ENCODE data around the gene DMTF1. TPM values are rescaled to one million over a fixed set of nuclear protein-coding genes. Genes with fewer than 3 reads are reported as not detected.

Gene DMTF1
- total and polyA plus RNA-seq, 9 donors: 38.2 to 107 (median 78.3) TPM

DNA sequence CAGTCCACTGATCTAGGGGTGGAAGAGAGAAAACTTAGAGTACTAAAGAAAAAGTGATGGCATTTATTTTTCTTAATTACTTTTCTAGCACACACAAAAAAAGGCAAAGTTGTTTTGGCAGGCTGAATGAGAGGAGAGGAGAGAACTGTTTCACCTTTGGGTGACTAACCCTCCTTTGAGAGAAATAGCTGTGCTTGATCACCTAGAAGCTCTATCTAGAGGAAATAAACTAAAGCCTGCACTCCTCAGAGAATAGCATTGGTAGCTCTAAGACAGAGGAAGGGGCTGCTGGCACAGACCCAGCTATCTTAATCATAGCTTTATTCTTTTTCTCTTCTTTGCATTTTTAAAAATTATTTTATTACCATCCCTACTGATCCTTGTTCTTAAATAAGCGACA, 61.0 kb downstream of the DMTF1 start:
- Histone ChIP-seq H3K9me3 (no peaks in the 10 kb centered on the region), H3K27me3 (no peaks in the 10 kb centered on the region)
- intact Hi-C loops (cut with DNase I): loop anchor here in 1 of 4 donors (10.0 kb wide), 1 partner anchor 58 kb away; the partner anchor contains the start of gene DMTF1

DNA sequence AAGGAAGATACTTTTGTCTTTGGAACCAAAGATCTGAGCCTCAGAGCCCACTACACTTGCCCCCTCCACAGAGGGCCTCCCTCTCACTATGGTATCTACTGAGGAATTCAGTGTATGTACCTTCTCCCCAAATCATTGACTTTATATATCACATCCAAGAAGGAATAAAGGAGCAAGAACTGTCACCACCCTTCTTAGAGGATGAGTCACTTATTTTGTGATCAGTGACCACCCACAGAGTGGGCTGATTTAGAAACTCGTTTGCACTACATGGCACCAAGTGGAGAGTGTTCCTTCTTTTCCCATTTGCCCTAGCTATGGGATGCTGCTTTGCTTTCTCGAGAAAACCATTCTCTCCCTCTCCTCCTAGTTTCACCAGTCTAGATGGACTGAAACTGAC, 61.6 kb downstream of the DMTF1 start:
- 53 to 64% (median 62%) methylated on average over 2 of the region's 2 CpGs for WGBS, 3 donors
- TF ChIP-seq POLR2A (IDR thresholded peaks at IDR 0.05): no peak
- no peak for TF ChIP-seq EP300 (IDR thresholded peaks at IDR 0.05)
- TF ChIP-seq, protein P1, sequence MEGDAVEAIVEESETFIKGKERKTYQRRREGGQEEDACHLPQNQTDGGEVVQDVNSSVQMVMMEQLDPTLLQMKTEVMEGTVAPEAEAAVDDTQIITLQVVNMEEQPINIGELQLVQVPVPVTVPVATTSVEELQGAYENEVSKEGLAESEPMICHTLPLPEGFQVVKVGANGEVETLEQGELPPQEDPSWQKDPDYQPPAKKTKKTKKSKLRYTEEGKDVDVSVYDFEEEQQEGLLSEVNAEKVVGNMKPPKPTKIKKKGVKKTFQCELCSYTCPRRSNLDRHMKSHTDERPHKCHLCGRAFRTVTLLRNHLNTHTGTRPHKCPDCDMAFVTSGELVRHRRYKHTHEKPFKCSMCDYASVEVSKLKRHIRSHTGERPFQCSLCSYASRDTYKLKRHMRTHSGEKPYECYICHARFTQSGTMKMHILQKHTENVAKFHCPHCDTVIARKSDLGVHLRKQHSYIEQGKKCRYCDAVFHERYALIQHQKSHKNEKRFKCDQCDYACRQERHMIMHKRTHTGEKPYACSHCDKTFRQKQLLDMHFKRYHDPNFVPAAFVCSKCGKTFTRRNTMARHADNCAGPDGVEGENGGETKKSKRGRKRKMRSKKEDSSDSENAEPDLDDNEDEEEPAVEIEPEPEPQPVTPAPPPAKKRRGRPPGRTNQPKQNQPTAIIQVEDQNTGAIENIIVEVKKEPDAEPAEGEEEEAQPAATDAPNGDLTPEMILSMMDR (IDR thresholded peaks at IDR 0.05): no peak
- H3K4me1 ChIP-seq (ENCODE audit: insufficient read depth): peaks cover 5% of the 10 kb centered on the region
- intact Hi-C loops (cut with DNase I): loop anchor here in 1 of 4 donors (10.0 kb wide), 1 partner anchor 59 kb away; the partner anchor contains the start of gene DMTF1
- no peaks in the 10 kb centered on the region for H3K27me3 ChIP-seq
- no peaks in the 10 kb centered on the region for H3K36me3 ChIP-seq
- no peak overlapping the region for H3K27ac ChIP-seq
- no peak for DNase-seq
- H3K4me3 ChIP-seq: no peak overlapping the region
- no peaks in the 10 kb centered on the region for H3K9me3 ChIP-seq

More for the DNA sequence above, 61.0 kb downstream of the DMTF1 start:
- 86 to 98% (median 96%) methylated on average over 1 of the region's 1 CpG for WGBS, 3 donors
- Histone ChIP-seq H3K4me3 (no peak overlapping the region), H3K4me1 (ENCODE audit: insufficient read depth) (peaks cover 5% of the 10 kb centered on the region), H3K27ac (no peak overlapping the region), H3K36me3 (no peaks in the 10 kb centered on the region)
- TF ChIP-seq EP300 (IDR thresholded peaks at IDR 0.05) (no peak), POLR2A (IDR thresholded peaks at IDR 0.05) (no peak)
- TF ChIP-seq, protein P1 (IDR thresholded peaks at IDR 0.05): no peak
- no peak for DNase-seq

DNA sequence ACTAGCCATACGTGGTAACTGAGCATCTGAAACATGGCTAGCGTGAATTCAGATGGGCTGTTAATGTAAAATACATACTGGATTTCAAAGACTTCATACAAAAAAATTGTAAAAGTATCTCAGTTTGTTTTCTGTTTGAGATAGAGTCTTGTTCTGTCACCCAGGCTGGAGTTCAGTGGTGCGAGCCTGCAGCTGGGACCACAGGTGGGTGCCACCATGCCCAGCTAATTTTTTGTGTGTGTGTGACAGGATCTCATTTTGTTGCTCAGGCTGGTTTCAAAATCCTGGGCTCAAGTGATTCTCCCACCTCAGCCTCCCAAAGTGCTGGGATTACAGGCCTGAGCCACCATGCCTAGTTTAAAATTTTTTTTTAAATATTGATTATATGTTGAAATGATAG, 62.8 kb downstream of the DMTF1 start:
- no peak overlapping the region for H3K4me3 ChIP-seq
- no peak for DNase-seq
- TF ChIP-seq EP300 (IDR thresholded peaks at IDR 0.05): no peak
- TF ChIP-seq, protein P1 (IDR thresholded peaks at IDR 0.05): no peak
- no peak for TF ChIP-seq POLR2A (IDR thresholded peaks at IDR 0.05)
- no peaks in the 10 kb centered on the region for H3K9me3 ChIP-seq
- no peaks in the 10 kb centered on the region for H3K27me3 ChIP-seq
- intact Hi-C loops (cut with DNase I): loop anchor here in 1 of 4 donors (10.0 kb wide), 1 partner anchor 60 kb away; the partner anchor contains the start of gene DMTF1
- peaks cover 5% of the 10 kb centered on the region for H3K4me1 ChIP-seq (ENCODE audit: insufficient read depth)
- WGBS, 3 donors: 96 to 99% (median 98%) methylated on average over 3 of the region's 3 CpGs
- H3K36me3 ChIP-seq: no peaks in the 10 kb centered on the region
- H3K27ac ChIP-seq: no peak overlapping the region

DNA sequence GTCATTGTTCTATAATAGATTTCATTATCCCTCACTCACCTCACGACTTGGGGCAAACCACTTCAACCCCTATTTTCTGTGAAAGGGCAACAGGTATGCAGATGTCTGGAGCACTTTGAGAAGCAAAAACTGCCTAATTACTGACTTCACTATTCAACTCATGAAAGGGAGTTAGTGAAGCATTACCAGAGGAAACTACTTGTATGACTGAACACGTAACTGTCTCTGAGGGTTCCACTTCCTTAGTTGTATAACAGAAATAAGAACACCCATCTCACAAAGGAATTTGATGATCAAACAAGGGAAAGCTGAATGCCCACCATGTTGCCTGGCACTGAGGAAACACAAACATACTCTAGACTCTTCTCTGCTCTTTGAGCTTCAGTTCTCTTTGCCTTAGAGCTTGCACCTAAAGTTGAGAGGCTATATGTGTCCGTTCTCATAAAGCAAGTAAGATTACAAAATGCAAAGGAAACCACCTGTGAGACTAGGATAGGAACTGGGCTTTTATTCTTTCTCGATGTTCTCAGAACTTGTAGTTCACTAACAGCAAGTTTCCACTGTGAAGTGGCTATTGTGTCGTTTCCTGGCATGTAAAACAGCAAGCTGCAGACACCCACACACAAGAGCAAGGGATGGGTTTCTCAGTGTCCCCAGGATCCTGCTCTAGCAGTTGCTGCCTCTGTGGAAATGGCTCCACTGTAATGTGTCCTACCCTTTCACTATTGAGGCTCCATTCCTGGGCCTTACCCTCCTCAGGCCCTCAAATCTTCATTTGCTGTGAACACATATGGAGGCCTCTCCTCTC, 64.7 kb downstream of the DMTF1 start:
- intact Hi-C loops (cut with DNase I): loop anchor here in 2 of 4 donors (2.0 to 10.0 kb wide), 2 partner anchors 62 kb away; partner anchors contain the start of gene DMTF1 (in 1 of the 2)
- Histone ChIP-seq H3K9me3 (no peaks in the 10 kb centered on the region), H3K4me1 (ENCODE audit: insufficient read depth) (peaks cover 5% of the 10 kb centered on the region), H3K27ac (no peak overlapping the region), H3K27me3 (no peaks in the 10 kb centered on the region), H3K36me3 (no peaks in the 10 kb centered on the region), H3K4me3 (no peak overlapping the region)
- TF ChIP-seq POLR2A (IDR thresholded peaks at IDR 0.05) (no peak), EP300 (IDR thresholded peaks at IDR 0.05) (no peak)
- TF ChIP-seq, protein P1 (IDR thresholded peaks at IDR 0.05): no peak
- 72 to 78% (median 75%) methylated on average over 5 of the region's 5 CpGs for WGBS, 3 donors
- no peak for DNase-seq
